ENCODE data around the gene FBN3. TPM values are rescaled to one million over a fixed set of nuclear protein-coding genes. Genes with fewer than 3 reads are reported as not detected.

FBN3 gene
- total RNA-seq, 1 donor from 2014 or later: 63.7 TPM

GRCh38 chr19:8094336-8094735 lies 55.1 kb downstream of the FBN3 start:
- Mint-ChIP-seq H3K27ac (no peak overlapping the region), H3K4me1 (ENCODE audit: unreplicated experiment) (no peaks in the 10 kb centered on the region), H3K4me3 (no peak overlapping the region), H3K9me3 (no peaks in the 10 kb centered on the region), H3K36me3 (peaks cover 53% of the 10 kb centered on the region), H3K27me3 (no peaks in the 10 kb centered on the region)
- DNase-seq (ENCODE audit: extremely low spot score, unreplicated experiment): no peak
- TF ChIP-seq CTCF (conservative IDR thresholded peaks at IDR 0.05): no peak

GRCh38 chr19:8093740-8094139 lies 55.7 kb downstream of the FBN3 start:
- no peak overlapping the region for H3K27ac Mint-ChIP-seq

GRCh38 chr19:8090950-8091349 lies 58.4 kb downstream of the FBN3 start:
- no peak for DNase-seq (ENCODE audit: extremely low spot score, unreplicated experiment)
- TF ChIP-seq CTCF (conservative IDR thresholded peaks at IDR 0.05): no peak
- Mint-ChIP-seq H3K27ac (no peak overlapping the region), H3K36me3 (peaks cover 26% of the 10 kb centered on the region), H3K27me3 (no peaks in the 10 kb centered on the region), H3K4me1 (ENCODE audit: unreplicated experiment) (no peaks in the 10 kb centered on the region), H3K4me3 (no peak overlapping the region), H3K9me3 (no peaks in the 10 kb centered on the region)

More at GRCh38 chr19:8093740-8094139, 55.7 kb downstream of the FBN3 start:
- Mint-ChIP-seq H3K27me3 (no peaks in the 10 kb centered on the region), H3K4me1 (ENCODE audit: unreplicated experiment) (no peaks in the 10 kb centered on the region), H3K36me3 (peaks cover 49% of the 10 kb centered on the region), H3K4me3 (no peak overlapping the region), H3K9me3 (no peaks in the 10 kb centered on the region)
- no peak for TF ChIP-seq CTCF (conservative IDR thresholded peaks at IDR 0.05)
- DNase-seq (ENCODE audit: extremely low spot score, unreplicated experiment): no peak

GRCh38 chr19:8089664-8090601 lies 59.5 kb downstream of the FBN3 start:
- no peak for DNase-seq (ENCODE audit: extremely low spot score, unreplicated experiment)
- peak overlapping the region; percentile 43 for H3K27ac Mint-ChIP-seq
- no peak overlapping the region for H3K4me3 Mint-ChIP-seq
- no peaks in the 10 kb centered on the region for H3K9me3 Mint-ChIP-seq
- H3K4me1 Mint-ChIP-seq (ENCODE audit: unreplicated experiment): no peaks in the 10 kb centered on the region
- H3K27me3 Mint-ChIP-seq: no peaks in the 10 kb centered on the region
- TF ChIP-seq CTCF (conservative IDR thresholded peaks at IDR 0.05): no peak
- peaks cover 21% of the 10 kb centered on the region for H3K36me3 Mint-ChIP-seq

- Mint-ChIP-seq H3K9me3 (no peaks in the 10 kb centered on the region), H3K27ac (no peak overlapping the region), H3K27me3 (no peaks in the 10 kb centered on the region), H3K4me1 (ENCODE audit: unreplicated experiment) (no peaks in the 10 kb centered on the region), H3K4me3 (no peak overlapping the region), H3K36me3 (peaks cover 16% of the 10 kb centered on the region)
- no peak for DNase-seq (ENCODE audit: extremely low spot score, unreplicated experiment)
- no peak for TF ChIP-seq CTCF (conservative IDR thresholded peaks at IDR 0.05)
Observed at GRCh38 chr19:8088752-8089663, 60.4 kb downstream of the FBN3 start.

All from type B pancreatic cell (in vitro differentiated cells).